Skin epidermis (tissue), 12 donors: ENCODE measurements around the gene GGACT.
A peak's percentile ranks its signal among the peaks of the same experiment; 100 is the strongest.

Experiments used
- H3K27ac ChIP-seq, 21 experiments: fragments of 200-600 bp; sonication (generic) in 11 of 21; one replicate each; pipeline ENCODE4 v1.5.0; 2020; ENCODE audit warnings: mild to moderate bottlenecking in 3 of 21, inconsistent platforms in 2 of 21, moderate library complexity in 2 of 21
- H3K4me3 ChIP-seq, 7 experiments: fragments of 200-600 bp; sonication (generic) in 2 of 7; one replicate each; pipeline ENCODE4 v1.5.0; 2020; ENCODE audit warnings: inconsistent platforms in 2 of 7, mild to moderate bottlenecking in 2 of 7, moderate library complexity in 1 of 7

Gene GGACT

DNA sequence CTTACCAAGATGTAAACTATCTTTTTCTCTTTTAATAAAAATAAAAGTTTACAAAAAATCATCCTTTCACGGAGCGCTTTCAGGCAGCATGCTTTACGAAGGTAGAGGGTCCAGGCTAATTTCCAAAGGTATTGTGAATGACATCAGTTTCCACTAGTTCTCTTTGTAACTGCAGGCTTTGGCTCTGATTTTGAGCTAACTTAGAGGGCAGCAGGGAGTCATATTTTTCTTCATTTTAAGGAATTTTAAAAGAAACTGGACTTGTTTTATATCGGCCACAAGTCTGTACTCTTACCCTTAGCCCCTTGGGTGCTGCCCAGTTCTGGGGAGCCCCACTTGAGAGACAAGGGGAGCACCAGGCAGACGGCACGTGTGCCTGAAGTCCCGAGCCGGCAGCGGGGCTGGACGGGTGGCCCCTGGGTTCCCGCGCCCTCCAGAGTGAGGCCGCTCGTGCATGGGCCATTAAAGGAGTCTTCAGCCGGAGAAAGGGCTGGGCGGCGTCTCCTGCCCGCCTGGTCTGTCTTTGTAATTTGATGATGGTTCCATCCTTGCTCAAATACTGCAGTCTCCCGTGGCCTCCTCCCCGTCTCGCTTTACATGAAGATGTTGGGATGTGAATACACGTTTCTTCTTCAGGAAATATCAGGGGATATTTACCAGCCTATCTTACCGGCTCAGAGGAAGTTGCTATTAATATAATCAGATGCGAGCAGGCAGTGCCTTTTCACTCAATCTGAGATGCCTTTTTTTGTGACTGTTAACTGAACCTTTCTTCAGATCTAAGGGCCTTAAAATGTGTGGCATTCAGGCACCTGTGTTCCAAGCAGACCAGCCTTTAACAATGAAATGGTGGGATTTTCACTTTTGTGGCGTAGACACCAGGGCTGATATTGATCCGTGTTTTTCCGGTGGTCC is 67.4 kb downstream of the GGACT start:
- H3K27ac ChIP-seq = peak overlapping the region in 1 of 21 experiments; percentile 19

GRCh38 chr13:100519626-100520025 is 69.0 kb downstream of the GGACT start:
- no peak overlapping the region for H3K27ac ChIP-seq

More for the DNA sequence above, 67.4 kb downstream of the GGACT start:
- H3K4me3 ChIP-seq = no peak overlapping the region

GRCh38 chr13:100518394-100519062 is 70.1 kb downstream of the GGACT start:
- Histone ChIP-seq H3K27ac (no peak overlapping the region), H3K4me3 (no peak overlapping the region)

More at GRCh38 chr13:100519626-100520025, 69.0 kb downstream of the GGACT start:
- no peak overlapping the region for H3K4me3 ChIP-seq

- Histone ChIP-seq H3K27ac (no peak overlapping the region), H3K4me3 (no peak overlapping the region)
These were observed 70.9 kb downstream of the GGACT start for GRCh38 chr13:100517728-100518127.

GRCh38 chr13:100517135-100517534 is 71.5 kb downstream of the GGACT start:
- Histone ChIP-seq H3K27ac (no peak overlapping the region), H3K4me3 (no peak overlapping the region)

GRCh38 chr13:100515410-100515800 is 73.2 kb downstream of the GGACT start:
- no peak overlapping the region for H3K27ac ChIP-seq
- no peak overlapping the region for H3K4me3 ChIP-seq

GRCh38 chr13:100514788-100515409 is 73.7 kb downstream of the GGACT start:
- no peak overlapping the region for H3K27ac ChIP-seq
- H3K4me3 ChIP-seq = no peak overlapping the region

- H3K4me3 ChIP-seq = no peak overlapping the region
- H3K27ac ChIP-seq = no peak overlapping the region
These were observed 74.5 kb downstream of the GGACT start for GRCh38 chr13:100513987-100514670.

DNA sequence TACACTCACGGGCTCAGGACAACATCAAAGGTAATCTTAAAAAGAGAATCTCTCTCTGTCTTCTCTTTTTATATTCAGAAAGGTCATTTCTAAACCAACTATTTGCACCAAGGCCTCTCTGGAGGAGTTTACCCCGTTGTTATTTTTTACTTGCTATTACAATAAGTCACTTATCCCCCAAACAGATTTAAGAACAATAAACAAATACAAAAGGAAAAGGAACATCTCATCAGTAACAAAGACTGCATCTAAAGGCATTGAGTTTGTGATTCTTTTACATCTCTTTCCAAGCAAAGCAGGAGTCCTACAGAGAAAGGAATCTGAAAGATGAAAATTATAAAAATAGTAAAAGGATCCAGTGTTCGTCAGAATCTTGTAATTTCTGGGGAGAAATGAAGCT is 75.4 kb downstream of the GGACT start:
- no peak overlapping the region for H3K4me3 ChIP-seq
- H3K27ac ChIP-seq = no peak overlapping the region

DNA sequence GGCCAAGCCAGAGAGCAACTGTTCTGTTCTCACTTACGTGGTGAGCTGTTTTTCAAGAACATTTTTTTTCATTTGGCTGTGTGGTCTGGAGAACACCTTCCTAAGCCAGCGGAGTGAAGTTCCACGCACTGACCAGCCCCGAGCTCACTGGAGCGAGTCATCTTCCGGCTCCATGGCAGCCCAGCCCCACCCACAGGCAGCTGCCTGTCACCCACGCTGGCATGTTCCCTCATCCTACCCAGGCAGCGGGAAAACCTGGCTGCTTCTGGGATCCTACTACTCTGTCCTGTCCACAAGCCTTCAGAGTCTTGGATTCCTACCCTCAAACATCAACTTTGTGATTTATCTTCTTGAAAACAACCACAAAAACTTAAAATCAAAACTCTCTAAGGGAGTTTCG is 76.2 kb downstream of the GGACT start:
- H3K4me3 ChIP-seq = no peak overlapping the region
- no peak overlapping the region for H3K27ac ChIP-seq

DNA sequence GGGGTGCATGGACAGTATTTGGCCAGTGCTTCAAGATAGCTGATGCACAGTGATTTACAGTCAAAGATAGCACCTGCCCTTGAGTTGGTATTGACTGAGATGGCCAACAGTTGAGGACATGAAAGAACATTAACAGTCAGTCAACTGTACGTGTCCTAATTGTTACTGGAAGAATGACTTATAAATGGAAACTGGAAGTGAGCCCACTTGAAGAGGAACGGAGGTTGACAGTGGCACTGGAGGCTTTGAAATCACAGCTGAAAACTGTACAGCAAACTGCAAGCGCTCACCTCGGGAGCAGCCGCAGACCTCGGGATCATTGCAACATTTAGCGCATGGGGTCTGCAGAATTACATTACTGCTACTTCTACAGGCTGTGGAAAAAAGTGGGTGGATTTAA is 77.1 kb downstream of the GGACT start:
- Histone ChIP-seq H3K27ac (no peak overlapping the region), H3K4me3 (no peak overlapping the region)

DNA sequence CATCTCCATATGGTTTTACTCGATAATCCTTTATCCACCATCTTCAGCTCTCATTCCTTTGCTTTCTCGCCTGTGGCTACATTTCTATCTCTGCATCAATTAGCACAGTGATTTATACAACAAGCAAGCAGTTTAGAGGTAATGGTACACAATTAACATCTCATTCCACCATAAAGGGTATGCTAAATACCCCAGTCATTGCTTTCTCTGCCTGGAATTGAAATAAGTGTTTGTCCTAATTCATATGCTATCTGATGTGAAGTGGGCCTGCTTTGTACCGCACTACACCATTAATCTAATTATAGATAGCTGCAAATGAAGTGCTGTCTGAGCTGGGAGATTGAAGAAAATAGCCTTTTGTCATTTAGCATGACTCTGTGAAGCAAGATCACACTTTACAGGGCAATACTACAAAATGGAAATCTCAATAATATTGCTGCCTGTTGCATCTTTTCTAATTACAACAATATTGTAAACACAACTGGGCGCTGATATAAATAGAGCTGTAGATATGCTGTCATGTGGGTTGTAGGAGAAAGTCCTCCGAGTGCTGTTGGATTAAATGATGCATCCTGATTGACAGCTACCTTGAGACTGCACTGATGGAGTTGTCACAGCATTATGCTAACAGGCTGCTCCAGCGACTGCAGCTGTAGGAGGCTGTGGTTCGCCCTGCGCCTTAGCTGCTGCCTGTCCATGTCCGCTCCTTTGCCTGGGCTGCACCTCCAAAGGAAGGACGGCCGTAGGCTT is 78.2 kb downstream of the GGACT start:
- Histone ChIP-seq H3K27ac (no peak overlapping the region), H3K4me3 (no peak overlapping the region)

DNA sequence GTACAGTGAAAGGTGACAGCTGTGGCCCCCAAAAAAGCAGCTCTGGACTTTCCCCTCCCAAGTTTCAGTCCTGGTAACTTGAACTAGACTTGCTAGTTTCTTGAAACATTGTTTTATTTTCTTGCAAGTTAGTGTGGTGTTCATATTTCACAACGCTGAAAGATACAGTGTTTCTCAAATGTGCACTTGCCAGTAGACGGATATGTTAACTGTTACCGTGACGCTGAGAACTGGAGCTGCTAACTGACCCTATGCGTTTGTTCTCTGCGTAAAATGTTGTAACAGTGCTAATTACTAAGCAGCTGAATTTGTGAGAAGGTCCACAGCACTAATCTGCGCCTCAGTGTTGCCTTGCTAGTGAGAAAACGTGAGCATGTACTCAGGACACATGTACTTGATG is 79.6 kb downstream of the GGACT start:
- Histone ChIP-seq H3K27ac (no peak overlapping the region), H3K4me3 (no peak overlapping the region)

DNA sequence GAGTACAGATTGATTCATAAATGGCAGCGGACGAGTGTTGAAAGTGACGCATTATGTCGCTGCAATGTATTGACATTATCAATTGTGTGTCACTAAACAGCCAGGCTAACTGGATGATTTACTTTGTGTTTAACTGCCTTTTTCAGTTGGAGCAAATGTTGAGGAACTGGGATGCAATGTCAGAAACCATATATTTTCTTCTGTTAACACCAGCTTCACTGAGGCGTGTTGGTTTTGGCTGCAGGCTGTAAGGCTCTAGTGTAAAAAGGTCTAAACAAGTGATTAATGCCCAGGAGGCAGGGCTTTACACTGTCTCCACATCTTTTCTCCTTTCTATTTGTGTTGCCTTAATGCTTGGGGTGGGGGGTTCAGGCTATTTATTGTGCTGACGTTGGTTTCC is 80.1 kb downstream of the GGACT start:
- Histone ChIP-seq H3K27ac (no peak overlapping the region), H3K4me3 (no peak overlapping the region)

DNA sequence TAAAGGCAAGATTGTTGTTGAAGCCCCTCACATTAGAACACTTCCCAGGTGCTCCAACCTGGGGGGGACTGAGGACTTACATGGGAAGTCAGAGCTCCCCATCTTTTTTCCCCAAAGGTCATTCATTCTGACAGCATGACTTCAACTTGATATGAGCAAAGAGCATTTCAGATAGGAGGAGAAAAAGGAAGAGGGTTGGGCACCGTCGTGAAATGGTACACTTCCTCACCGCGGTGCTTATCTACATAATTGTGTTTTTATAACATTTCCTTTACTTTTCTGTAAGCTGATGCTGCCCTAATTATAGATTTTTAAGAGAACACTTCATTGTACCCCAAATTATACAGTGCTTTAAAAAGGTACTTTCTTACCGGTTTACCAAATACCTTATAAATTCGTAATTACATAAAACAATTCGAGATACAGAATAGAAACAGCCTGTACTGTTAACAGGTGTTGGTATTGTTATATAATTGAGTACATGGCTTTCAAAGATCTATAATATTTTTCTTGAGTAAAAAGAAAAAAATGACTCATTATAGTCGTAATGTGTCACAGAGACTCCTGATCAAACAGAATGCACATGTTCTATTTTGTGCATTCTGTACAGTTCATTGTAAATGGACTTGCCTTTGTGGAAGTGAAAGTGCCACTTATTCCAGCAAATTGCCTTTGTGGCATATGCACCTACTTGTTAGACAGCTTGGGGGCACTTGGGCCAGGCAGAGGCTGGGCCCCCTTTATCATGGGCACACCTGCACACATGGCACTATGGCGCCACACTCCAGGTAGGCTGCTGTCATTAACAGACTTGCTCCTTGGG is 81.8 kb downstream of the GGACT start:
- Histone ChIP-seq H3K4me3 (no peak overlapping the region), H3K27ac (no peak overlapping the region)

- Histone ChIP-seq H3K4me3 (no peak overlapping the region), H3K27ac (no peak overlapping the region)
These were observed 82.4 kb downstream of the GGACT start for GRCh38 chr13:100506154-100506553.

- H3K27ac ChIP-seq = no peak overlapping the region
- H3K4me3 ChIP-seq = no peak overlapping the region
These were observed 85.0 kb downstream of the GGACT start for GRCh38 chr13:100503622-100504021.

DNA sequence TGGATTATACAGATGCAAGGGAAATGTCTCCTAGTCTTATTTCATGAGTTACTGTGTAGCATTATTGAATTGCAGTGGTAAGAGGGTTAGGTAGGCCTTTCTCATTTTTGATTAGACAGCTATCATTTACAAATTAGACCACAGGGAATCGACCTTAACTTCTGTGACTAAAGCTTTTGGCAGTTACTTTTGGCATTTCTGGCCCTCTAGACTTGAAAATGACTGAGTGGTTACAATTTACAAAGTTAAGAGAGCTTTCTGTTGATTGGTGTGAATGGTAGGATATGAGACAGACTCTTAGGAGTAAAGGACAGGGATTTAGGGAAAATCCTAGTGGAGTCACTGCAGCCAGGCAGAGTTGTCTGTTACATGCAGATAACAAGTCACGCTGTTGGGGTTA is 86.1 kb downstream of the GGACT start:
- Histone ChIP-seq H3K27ac (no peak overlapping the region), H3K4me3 (no peak overlapping the region)

DNA sequence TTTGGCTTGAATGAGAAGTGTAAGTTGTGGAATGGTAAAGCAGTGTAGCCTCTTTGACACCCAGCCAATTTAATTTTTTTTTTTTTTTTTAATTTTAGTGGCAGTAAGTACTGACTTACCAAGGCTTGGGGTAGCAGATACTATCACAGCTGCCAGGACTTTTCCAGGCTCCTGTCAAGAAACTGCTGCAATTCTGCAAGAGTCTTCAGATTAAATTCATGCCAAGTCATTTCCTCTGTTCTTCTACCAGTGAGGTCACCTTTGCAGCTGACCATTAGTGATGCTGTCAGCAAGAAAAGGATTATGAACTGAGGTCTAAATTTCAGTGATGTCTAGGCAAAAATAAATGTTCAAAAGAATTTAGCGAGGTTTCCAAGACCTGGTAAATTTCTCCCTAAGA is 91.2 kb downstream of the GGACT start:
- Histone ChIP-seq H3K27ac (peak overlapping the region in 1 of 21 experiments; percentile 14), H3K4me3 (no peak overlapping the region)
